Mesendoderm (in vitro differentiated cells): Measurements from ENCODE around the gene FARP1.
A peak's percentile ranks its signal among the peaks of the same experiment; 100 is the strongest.

Experiments
- DNase-seq: peaks from one replicate; pipeline ENCODE4 v3.0.0; 2013
- H2AK5ac ChIP-seq: 2 replicates; pipeline ENCODE4 v1.6.1; 2013; ENCODE audit warnings: low read length, inconsistent platforms
- H2BK120ac ChIP-seq: 2 replicates; pipeline ENCODE4 v1.6.1; 2013; ENCODE audit warnings: low read depth, mild to moderate bottlenecking, low read length, moderate library complexity, mixed read lengths
- H2BK15ac ChIP-seq: replicated peaks from 2 replicates; pipeline ENCODE4 v1.6.1; 2013; ENCODE audit warnings: low read depth, mild to moderate bottlenecking, moderate library complexity
- H2BK5ac ChIP-seq: 2 replicates; pipeline ENCODE4 v1.6.1; 2013; ENCODE audit warnings: low read length, inconsistent platforms
- H3K18ac ChIP-seq: 2 replicates; pipeline ENCODE4 v1.6.1; 2013; ENCODE audit warnings: mild to moderate bottlenecking, low read length, mixed read lengths
- H3K23ac ChIP-seq: one replicate; pipeline ENCODE4 v1.6.1; 2013; ENCODE audit warnings: low read length
- H3K27ac ChIP-seq: 2 replicates; pipeline ENCODE4 v1.5.1; 2013; ENCODE audit warnings: low read depth, mild to moderate bottlenecking, inconsistent platforms, low read length, moderate library complexity
- H3K27me3 ChIP-seq: 2 replicates; pipeline ENCODE4 v1.6.1; 2013; ENCODE audit warnings: low read length, control low read depth, mild to moderate bottlenecking, inconsistent platforms; ENCODE audit not compliant: insufficient read depth, poor library complexity
- H3K36me3 ChIP-seq: 2 replicates; pipeline ENCODE4 v1.6.1; 2013; ENCODE audit warnings: low read length, inconsistent platforms; ENCODE audit not compliant: control insufficient read depth, insufficient read depth
- H3K4ac ChIP-seq: one replicate; pipeline ENCODE4 v1.6.1; 2013; ENCODE audit warnings: low read depth, mild to moderate bottlenecking, low read length, moderate library complexity
- H3K4me1 ChIP-seq: 2 replicates; pipeline ENCODE4 v1.6.1; 2013; ENCODE audit warnings: low read depth, low read length, inconsistent platforms; ENCODE audit not compliant: control insufficient read depth
- H3K4me2 ChIP-seq: 2 replicates; pipeline ENCODE4 v1.6.1; 2013; ENCODE audit warnings: low read length
- H3K4me3 ChIP-seq: 2 replicates; pipeline ENCODE4 v1.5.1; 2013; ENCODE audit warnings: mild to moderate bottlenecking, low read length
- H3K56ac ChIP-seq: one replicate; pipeline ENCODE4 v1.6.1; 2013; ENCODE audit warnings: low read length
- H3K79me1 ChIP-seq: 2 replicates; pipeline ENCODE4 v1.6.1; 2013; ENCODE audit warnings: low read length, inconsistent platforms
- H3K79me2 ChIP-seq: 2 replicates; pipeline ENCODE4 v1.6.1; 2013; ENCODE audit warnings: mild to moderate bottlenecking, low read length; ENCODE audit not compliant: control insufficient read depth, insufficient read depth
- H3K9ac ChIP-seq: 2 replicates; pipeline ENCODE4 v1.6.1; 2013; ENCODE audit warnings: low read length, inconsistent platforms
- H4K5ac ChIP-seq: one replicate; pipeline ENCODE4 v1.6.1; 2013; ENCODE audit warnings: low read length
- H4K8ac ChIP-seq: one replicate; pipeline ENCODE4 v1.6.1; 2013; ENCODE audit warnings: low read depth, mild to moderate bottlenecking, control low read depth, low read length, moderate library complexity
- WGBS: extraction: QIAGEN DNeasy Blood & Tissue Kit; methylation state at CpG from one replicate; pipeline ENCODE4 v1.1.7; 2013; ENCODE audit warnings: low lambda C conversion rate, missing lambda C conversion rate; ENCODE audit not compliant: insufficient coverage; ENCODE audit errors: extremely low coverage; 5-methylcytosine and 5-hydroxymethylcytosine counted together

FARP1 gene

GRCh38 chr13:98313922-98314292, 171.0 kb downstream of the FARP1 start:
- no peak for DNase-seq

GRCh38 chr13:98315466-98315865, 172.6 kb downstream of the FARP1 start:
- H3K4ac ChIP-seq, result no peak overlapping the region
- H4K5ac ChIP-seq, result no peak overlapping the region
- peaks cover 3% of the 10 kb centered on the region for H3K36me3 ChIP-seq
- no peak overlapping the region for H4K8ac ChIP-seq
- no peak overlapping the region for H3K4me3 ChIP-seq
- H3K4me2 ChIP-seq, result no peak overlapping the region
- peak; percentile 64 for DNase-seq
- H3K27me3 ChIP-seq, result no peaks in the 10 kb centered on the region
- H2AK5ac ChIP-seq, result no peak overlapping the region
- H3K56ac ChIP-seq, result no peak overlapping the region
- no CpG with 5 or more reads among the region's 8 CpGs for WGBS
- no peaks in the 10 kb centered on the region for H3K79me2 ChIP-seq
- peaks cover 14% of the 10 kb centered on the region for H3K79me1 ChIP-seq
- no peak overlapping the region for H3K18ac ChIP-seq
- H3K4me1 ChIP-seq, result peaks cover 14% of the 10 kb centered on the region
- H3K9ac ChIP-seq, result no peak overlapping the region
- H2BK15ac ChIP-seq, result no peak overlapping the region
- H3K23ac ChIP-seq, result no peak overlapping the region
- H2BK5ac ChIP-seq, result no peak overlapping the region
- H3K27ac ChIP-seq, result no peak overlapping the region
- H2BK120ac ChIP-seq, result no peak overlapping the region

More at GRCh38 chr13:98313922-98314292, 171.0 kb downstream of the FARP1 start:
- H3K4me3 ChIP-seq, result no peak overlapping the region
- WGBS, result no CpG with 5 or more reads among the region's 6 CpGs
- H2AK5ac ChIP-seq, result no peak overlapping the region
- H3K4ac ChIP-seq, result no peak overlapping the region
- no peak overlapping the region for H4K5ac ChIP-seq
- H3K23ac ChIP-seq, result no peak overlapping the region
- H4K8ac ChIP-seq, result no peak overlapping the region
- H2BK5ac ChIP-seq, result no peak overlapping the region
- no peak overlapping the region for H3K4me2 ChIP-seq
- no peak overlapping the region for H2BK15ac ChIP-seq
- peaks cover 3% of the 10 kb centered on the region for H3K36me3 ChIP-seq
- peaks cover 12% of the 10 kb centered on the region for H3K4me1 ChIP-seq
- H3K9ac ChIP-seq, result no peak overlapping the region
- no peaks in the 10 kb centered on the region for H3K27me3 ChIP-seq
- no peaks in the 10 kb centered on the region for H3K79me2 ChIP-seq
- H2BK120ac ChIP-seq, result no peak overlapping the region
- H3K27ac ChIP-seq, result no peak overlapping the region
- H3K18ac ChIP-seq, result no peak overlapping the region
- H3K56ac ChIP-seq, result no peak overlapping the region
- peaks cover 14% of the 10 kb centered on the region for H3K79me1 ChIP-seq

GRCh38 chr13:98315902-98316301, 173.0 kb downstream of the FARP1 start:
- no peak overlapping the region for H3K9ac ChIP-seq

DNA sequence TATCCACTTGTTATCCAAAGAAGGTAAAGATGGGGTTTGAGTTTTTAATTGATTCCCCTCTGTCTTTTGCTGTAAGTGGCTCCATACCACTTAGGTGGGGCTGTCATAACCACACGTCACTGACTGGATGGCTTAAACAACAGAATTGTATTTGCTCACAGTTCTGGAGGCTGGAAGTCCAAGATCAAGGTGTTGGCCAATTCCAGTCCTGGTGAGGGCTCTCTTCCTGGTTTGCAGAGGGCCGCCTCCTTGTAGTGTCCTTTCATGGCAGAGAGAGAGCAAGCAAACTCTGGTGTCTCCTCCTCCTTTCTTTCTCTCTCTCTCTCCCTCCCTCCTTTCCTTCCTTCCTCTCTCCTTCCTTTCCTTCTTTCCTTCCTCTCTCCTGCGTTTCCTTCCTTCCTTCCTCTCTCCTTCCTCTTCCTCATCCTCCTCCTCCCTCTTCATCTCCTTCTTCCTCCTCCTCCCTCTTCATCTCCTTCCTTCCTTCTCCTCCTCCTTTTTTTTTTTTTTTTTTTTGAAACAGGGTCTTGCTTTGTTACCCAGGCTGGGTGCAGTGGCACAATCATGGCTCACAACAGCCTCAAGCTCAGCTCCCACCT, 174.8 kb downstream of the FARP1 start:
- no peak overlapping the region for H2BK5ac ChIP-seq
- peaks cover 3% of the 10 kb centered on the region for H3K36me3 ChIP-seq
- H2BK15ac ChIP-seq, result no peak overlapping the region
- H3K27me3 ChIP-seq, result no peaks in the 10 kb centered on the region
- H2AK5ac ChIP-seq, result no peak overlapping the region
- H4K8ac ChIP-seq, result no peak overlapping the region
- H3K79me1 ChIP-seq, result peaks cover 15% of the 10 kb centered on the region
- H3K9ac ChIP-seq, result no peak overlapping the region
- no peak overlapping the region for H3K4me3 ChIP-seq
- no peak for DNase-seq
- H3K18ac ChIP-seq, result no peak overlapping the region
- WGBS, result no CpG with 5 or more reads among the region's 3 CpGs
- no peak overlapping the region for H4K5ac ChIP-seq
- no peak overlapping the region for H3K23ac ChIP-seq
- no peak overlapping the region for H2BK120ac ChIP-seq
- H3K4me2 ChIP-seq, result no peak overlapping the region
- no peak overlapping the region for H3K4ac ChIP-seq
- H3K27ac ChIP-seq, result no peak overlapping the region
- no peak overlapping the region for H3K56ac ChIP-seq
- H3K4me1 ChIP-seq, result peaks cover 12% of the 10 kb centered on the region
- no peaks in the 10 kb centered on the region for H3K79me2 ChIP-seq

More at GRCh38 chr13:98315902-98316301, 173.0 kb downstream of the FARP1 start:
- no peaks in the 10 kb centered on the region for H3K79me2 ChIP-seq
- H3K4me3 ChIP-seq, result no peak overlapping the region
- H2BK120ac ChIP-seq, result no peak overlapping the region
- WGBS, result no CpG with 5 or more reads among the region's 8 CpGs
- H3K79me1 ChIP-seq, result peaks cover 13% of the 10 kb centered on the region
- no peak for DNase-seq
- peaks cover 3% of the 10 kb centered on the region for H3K36me3 ChIP-seq
- H3K4me2 ChIP-seq, result no peak overlapping the region
- no peak overlapping the region for H3K4ac ChIP-seq
- H4K5ac ChIP-seq, result no peak overlapping the region
- H3K56ac ChIP-seq, result no peak overlapping the region
- peaks cover 12% of the 10 kb centered on the region for H3K4me1 ChIP-seq
- no peak overlapping the region for H3K23ac ChIP-seq
- no peak overlapping the region for H2BK5ac ChIP-seq
- H3K27ac ChIP-seq, result no peak overlapping the region
- H2BK15ac ChIP-seq, result no peak overlapping the region
- no peak overlapping the region for H2AK5ac ChIP-seq
- H3K27me3 ChIP-seq, result no peaks in the 10 kb centered on the region
- no peak overlapping the region for H4K8ac ChIP-seq
- H3K18ac ChIP-seq, result no peak overlapping the region

DNA sequence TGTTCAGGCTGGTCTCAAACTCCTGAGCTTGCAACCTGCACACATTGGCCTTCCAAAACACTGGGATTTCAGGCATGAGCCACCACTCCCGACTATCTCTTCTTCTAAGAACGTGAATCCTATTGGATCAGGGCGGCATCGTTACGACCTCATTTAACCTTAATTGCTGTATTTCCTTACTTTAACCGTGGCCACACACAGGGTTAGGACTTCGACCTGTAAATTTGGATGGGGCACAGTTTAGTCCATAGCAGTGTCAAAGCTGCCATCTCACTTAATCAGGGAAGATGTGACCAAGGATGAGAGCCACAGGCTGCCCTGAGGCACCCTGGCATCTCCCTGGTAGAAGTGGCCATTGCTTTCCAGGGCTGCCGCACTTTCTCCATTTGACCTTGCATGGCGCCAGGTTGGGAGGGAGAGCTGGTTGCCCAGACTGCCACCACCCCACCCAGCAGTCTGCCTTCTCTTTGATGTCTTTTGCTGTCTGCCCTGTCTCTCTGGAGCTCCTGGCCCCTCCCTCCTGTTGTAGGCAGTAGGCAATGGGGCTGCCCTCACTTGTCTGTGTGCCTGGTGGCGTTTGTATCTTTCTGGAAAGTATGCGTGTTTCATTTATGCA, 175.5 kb downstream of the FARP1 start:
- Histone ChIP-seq H3K18ac (no peak overlapping the region), H2BK15ac (no peak overlapping the region), H2BK5ac (no peak overlapping the region), H3K9ac (no peak overlapping the region), H3K79me1 (peaks cover 15% of the 10 kb centered on the region), H3K36me3 (peaks cover 3% of the 10 kb centered on the region), H3K27ac (no peak overlapping the region), H3K27me3 (no peaks in the 10 kb centered on the region), H3K4ac (no peak overlapping the region), H4K5ac (no peak overlapping the region), H3K79me2 (no peaks in the 10 kb centered on the region), H3K56ac (no peak overlapping the region), H2AK5ac (no peak overlapping the region), H4K8ac (no peak overlapping the region), H3K4me1 (peaks cover 12% of the 10 kb centered on the region), H3K23ac (no peak overlapping the region), H3K4me2 (no peak overlapping the region), H3K4me3 (no peak overlapping the region), H2BK120ac (no peak overlapping the region)
- WGBS, result no CpG with 5 or more reads among the region's 11 CpGs
- DNase-seq, result no peak
